Femur (tissue), 1 donor: Measurements from ENCODE around the gene CNR2.
"Not testable (repeated sequence)": the region's sequence is repeated elsewhere in the genome, so short reads cannot be mapped to it uniquely, and the experiment has no call there.

Experiments
- DNase-seq: peaks from one replicate; pipeline ENCODE4 v3.0.0-alpha.2; 2017

CNR2 gene

DNA sequence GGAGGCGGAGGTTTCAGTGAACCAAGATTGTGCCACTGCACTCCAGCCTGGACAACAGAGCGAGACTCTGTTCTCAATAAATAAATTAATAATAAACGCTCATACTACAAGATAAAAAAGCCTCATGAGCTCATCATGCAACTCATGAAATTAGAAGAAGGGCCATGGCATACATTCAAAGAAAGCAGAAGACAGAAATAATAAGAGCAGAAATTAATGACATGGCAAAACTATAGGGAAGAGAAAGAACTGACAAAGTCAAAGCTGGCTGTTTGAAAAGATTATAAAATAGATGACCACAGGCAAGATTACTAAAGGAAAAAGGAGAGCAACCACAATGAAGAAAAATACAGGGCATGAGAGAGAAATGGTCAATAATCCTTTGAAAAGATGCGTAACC is 30.4 kb downstream of the CNR2 start:
- DNase-seq: no peak

DNA sequence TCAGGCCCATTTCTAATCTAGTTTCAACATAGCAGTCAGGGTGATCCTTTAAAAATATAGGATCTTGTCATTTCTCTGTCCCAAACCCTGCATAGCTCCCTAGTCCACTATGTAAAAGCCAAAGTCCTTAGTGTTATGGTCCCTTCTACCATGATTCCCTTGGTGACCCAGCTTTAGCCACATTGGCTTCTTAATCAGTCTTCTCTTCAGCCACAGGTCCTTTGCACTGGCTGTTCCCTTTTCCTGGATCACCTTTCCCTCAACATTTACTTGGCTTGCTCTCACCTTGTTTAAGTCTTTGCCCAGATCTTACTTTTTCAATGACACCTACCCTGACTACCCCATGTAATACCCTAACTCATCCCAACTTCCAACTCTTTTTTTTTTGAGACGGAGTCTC is 33.4 kb downstream of the CNR2 start:
- DNase-seq: no peak

DNA sequence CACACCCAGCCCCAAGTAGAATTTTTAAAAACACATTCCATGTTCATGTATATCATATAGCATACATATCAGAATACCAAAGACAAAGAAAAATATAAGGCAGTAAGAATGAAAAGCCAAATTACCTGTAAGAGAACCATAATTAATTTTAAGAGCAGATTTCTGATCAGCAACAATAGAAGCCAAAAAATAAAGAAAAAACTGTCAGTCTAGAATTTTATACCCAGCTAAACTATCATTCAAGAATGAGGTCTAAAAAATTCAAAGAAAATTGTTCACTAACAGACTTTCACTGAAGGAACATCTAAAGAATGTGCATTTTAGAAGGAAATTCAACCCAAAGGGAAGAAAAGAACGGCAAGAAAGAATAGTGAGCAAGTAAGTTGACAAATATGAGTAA is 34.5 kb downstream of the CNR2 start:
- no peak for DNase-seq

- DNase-seq: no peak
Measured at GRCh38 chr1:23875382-23875781, 37.8 kb downstream of the CNR2 start.

GRCh38 chr1:23872421-23872820 is 40.7 kb downstream of the CNR2 start:
- DNase-seq: no peak

GRCh38 chr1:23869051-23869450 is 44.1 kb downstream of the CNR2 start:
- no peak for DNase-seq

GRCh38 chr1:23868557-23869016 is 44.6 kb downstream of the CNR2 start:
- DNase-seq: peak; percentile 23

DNA sequence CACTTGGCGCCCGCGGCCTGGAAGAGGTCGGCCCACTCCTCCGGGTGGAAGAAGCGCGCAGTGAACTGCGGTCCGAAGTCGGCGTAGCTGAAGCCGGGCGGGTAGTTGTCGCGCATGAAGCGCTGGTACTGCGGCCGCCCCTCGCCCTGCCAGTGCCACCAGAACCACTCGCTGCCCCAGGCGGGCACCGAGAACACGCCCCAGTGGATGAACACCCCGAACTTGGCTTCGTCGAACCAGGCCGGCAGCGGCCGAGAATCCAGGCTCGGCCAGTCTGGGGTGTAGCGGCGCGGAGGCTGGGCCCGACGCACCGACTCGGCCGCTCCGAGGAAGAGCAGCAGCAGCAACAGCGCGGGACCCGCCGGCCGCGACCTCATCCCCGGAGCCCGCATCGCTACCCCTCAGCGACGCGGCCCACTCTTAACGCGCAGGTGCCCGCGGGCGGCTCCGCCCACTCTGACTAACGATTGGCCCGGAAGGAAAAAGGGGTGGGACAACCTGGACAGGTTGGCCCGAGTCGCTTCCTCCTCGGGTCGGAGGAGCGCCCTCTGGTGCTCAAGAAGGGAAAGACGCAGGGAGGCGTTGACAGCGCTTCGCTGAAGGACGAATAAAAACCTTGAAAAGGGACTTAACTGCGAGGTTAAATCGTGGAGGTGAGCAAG is 45.1 kb downstream of the CNR2 start, which contains the start of gene FUCA1:
Gene FUCA1 (minus strand): TSS at position 396 of the 662 bp plus-strand sequence. CDS start 4 bp downstream, at position 392.
- peak; percentile 96 for DNase-seq

DNA sequence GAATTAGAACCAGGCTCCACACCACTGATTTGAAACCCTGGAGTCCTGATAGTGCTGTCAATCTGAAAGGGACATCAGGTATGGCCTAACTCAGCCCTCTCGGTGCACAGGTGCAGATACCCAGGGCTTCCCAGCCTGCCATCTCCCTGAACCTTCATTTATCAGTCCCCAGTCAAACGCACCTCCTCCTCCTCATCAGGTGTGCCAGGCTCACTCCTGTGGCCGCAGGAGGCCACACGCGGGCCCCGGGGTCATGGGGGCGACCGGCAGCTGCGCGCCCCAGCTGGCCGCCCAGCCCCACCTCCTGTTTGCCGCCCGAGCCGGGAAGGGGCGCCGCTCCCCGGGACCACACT is 45.6 kb downstream of the CNR2 start:
- peak; percentile 21 for DNase-seq

DNA sequence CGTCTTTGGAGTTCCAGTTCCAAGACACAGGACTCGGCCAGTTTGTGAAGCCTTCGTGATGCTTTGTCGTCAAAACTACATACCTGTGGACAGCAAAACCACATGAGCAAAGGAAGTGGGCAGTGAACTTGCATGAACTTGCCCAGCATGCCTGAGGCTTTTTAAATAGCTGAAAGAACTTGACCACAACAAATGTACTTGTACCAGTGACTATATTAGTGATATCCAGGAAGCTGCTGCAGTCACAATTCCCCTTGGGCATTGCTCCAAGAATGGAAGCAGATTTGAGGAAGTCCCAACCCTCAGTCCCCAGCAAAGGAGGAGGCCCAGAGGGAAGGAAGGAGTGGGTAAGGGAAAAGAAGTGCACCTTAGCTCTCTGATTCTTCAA is 47.6 kb downstream of the CNR2 start:
- no peak for DNase-seq

DNA sequence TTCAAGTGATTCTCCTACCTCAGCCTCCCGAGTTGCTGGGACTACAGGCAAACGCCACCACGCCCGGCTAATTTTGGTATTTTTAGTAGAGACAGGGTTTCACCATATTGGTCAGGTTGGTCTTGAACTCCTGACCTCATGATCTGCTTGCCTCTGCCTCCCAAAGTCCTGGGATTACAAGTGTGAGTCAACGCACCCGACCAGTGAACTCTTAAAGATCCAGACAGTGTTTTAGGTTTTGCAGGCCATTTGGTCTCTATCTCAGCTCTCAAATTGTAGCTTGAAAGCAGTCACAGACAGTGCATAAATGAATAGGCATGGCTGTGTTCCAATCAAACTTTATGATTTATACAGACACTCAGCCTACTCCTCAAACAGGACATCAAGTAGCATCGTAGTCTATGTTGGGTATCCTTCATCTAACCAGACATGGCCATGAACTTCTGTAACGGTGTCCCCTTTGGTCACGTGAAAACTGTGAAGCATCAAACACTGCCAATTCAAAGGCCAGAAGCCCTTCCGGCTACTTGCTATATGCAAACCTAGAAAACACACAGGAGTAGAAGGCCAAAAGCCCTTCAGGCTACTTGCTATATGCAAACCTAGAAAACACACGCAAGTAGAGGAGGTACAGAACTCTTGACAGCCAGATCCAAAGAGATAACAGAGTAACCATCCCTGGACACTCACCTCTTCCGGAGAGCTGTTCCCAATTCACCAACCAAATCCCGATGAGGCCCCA is 48.2 kb downstream of the CNR2 start:
- no peak for DNase-seq

DNA sequence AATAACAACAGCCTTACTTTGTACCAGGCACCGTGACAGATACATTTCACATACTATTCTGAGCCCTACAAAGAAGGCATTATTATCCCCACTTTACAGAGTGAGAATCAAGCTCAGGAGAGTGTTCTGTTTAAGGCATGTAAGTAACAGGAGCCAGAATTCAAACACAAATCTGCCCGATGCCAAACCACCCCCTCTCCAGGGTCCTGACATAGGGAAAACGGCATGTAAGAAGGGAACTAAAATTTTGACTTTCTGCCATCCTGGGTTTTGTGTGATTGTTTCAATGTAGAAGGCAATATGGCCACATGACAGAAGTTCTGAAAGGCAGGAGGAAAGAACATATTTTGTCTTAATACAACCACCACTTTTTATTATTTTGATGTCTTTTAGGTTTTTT is 50.5 kb downstream of the CNR2 start:
- DNase-seq: no peak

- no peak for DNase-seq
Measured at GRCh38 chr1:23854568-23854967, 58.6 kb downstream of the CNR2 start.

DNA sequence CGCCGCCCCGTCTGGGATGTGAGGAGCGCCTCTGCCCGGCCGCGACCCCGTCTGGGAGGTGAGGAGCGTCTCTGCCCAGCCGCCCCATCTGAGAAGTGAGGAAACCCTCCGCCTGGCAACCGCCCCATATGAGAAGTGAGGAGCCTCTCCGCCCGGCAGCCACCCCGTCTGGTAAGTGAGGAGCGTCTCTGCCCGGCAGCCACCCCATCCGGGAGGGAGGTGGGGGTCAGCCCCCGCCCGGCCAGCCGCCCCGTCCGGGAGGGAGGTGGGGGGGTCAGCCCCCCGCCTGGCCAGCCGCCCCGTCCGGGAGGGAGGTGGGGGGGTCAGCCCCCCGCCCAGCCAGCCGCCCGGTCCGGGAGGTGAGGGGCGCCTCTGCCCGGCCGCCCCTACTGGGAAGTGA is 60.0 kb downstream of the CNR2 start:
- not testable (repeated sequence) for DNase-seq

GRCh38 chr1:23851406-23851805 is 61.8 kb downstream of the CNR2 start:
- not testable (repeated sequence) for DNase-seq

DNA sequence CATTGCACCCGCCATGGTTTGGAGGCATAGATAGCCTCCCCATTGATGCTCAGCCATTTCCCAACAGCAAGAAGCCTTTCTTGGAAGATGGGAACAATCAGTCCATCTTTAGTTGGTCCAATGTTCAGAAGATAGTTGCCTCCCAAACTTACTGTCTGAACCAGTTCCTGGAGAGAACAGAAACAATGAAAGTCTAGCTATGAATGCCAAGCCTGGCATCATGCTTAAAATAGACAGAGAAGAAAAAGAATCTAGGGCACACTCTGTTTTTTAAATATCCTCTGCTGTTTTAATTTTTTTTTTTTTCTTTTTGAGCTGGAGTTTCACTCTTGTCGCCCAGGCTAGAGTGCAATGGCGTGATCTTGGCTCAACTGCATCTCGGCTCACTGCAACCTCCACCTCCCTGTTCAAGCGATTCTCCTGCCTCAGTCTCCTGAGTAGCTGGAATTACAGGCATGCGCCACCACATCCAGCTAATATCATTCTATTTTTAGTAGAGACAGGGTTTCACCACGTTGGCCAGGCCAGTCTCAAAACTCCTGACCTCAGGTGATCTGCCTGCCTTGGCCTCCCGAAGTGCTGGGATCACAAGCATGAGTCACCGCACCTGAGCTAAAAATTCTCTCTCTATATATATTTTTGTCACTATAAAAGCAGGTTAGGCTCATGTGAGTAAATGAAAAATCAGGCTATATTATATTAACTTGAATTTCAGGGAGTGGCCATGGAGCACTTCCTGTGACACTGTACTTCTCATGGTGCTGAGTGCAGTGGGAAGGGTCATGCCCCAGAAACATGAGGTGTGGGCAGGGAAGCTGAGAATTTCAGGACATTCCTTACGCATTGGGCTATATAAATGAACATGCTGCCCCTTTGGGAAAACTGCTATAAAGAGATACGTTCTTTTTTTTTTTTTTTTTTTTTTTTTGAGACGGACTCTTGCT is 64.2 kb downstream of the CNR2 start:
- no peak for DNase-seq

GRCh38 chr1:23847482-23848095 is 65.6 kb downstream of the CNR2 start:
- DNase-seq: not testable (repeated sequence)

- DNase-seq: no peak
Measured at GRCh38 chr1:23845163-23845562, 68.0 kb downstream of the CNR2 start.

DNA sequence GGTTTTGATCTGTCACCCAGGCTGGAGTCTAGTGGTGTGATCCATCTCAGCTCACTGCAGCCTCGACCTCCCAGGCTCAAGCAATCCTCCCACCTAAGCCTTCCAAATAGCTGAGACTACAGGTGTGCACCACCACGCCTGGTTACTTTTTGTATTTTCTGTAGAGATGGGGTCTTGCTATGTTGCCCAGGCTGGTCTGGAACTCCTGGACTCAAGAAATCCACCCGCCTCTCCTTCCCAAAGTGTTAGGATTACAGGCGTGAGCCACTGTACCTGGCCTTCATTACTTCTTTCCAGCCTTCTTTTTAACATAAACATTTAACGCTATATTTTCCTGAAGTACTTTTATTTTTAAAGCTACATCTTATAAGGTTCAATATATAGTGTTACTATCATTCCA is 69.5 kb downstream of the CNR2 start:
- no peak for DNase-seq

- peak; percentile 77 for DNase-seq
Measured at GRCh38 chr1:23838401-23838866, 74.7 kb downstream of the CNR2 start.

- DNase-seq: peak; percentile 18
Measured at GRCh38 chr1:23837908-23838307, 75.3 kb downstream of the CNR2 start.

DNA sequence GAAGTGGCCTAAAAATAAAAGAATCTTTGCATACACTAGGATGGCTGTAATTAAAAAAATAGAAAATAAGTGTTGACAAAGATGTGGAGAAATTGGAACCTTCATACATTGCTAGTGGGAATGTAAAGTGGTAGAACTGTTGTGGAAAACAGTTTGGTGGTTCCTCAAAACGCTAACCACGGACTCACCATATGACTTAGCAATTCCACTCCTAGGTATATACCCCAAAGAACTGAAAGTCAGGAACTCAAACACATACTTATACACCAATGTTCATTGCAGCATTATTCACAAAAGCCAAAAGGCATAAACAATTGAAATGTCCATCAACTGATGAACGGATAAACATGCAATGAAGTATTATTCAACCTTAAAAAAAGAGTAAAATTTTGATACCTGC is 77.1 kb downstream of the CNR2 start:
- DNase-seq: no peak

DNA sequence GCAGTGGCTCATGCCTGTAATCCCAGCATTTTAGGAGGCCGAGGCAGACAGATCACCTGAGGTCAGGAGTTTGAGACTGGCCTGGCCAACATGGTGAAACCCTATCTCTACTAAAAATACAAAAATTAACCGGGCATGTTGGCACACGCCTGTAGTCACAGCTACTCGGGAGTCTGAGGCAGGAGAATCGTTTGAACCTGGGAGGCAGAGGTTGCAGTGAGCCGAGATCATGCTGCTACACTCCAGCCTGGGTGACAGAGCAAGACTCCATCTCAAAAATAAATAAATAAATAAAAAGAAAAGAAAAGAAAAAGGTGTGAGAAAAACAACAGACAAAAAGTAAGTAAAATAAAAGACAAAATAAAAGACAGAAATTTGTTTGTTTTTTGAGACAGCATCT is 79.0 kb downstream of the CNR2 start:
- DNase-seq: not testable (repeated sequence)
